GM23338 (cell line): Measurements from ENCODE around the gene SPATA31D1. TPM values are rescaled to one million over a fixed set of nuclear protein-coding genes. Genes with fewer than 3 reads are reported as not detected.

ENCODE experiments used
- ATAC-seq: fragments of 200-7000 bp; cut with Tn5 transposase; 3 replicates; pipeline ENCODE4 v1.9.1; 2020
- DNase-seq: peaks from one replicate; pipeline ENCODE4 v3.0.0-alpha.2; 2015; ENCODE audit warnings: low spot score
- H2AFZ ChIP-seq: fragments of 200-600 bp; sonication (generic); 2 replicates; pipeline ENCODE4 v1.8.0; 2016; ENCODE audit warnings: antibody characterized with exemption, mild to moderate bottlenecking, moderate library complexity
- H3F3A ChIP-seq: fragments of 200-600 bp; sonication (generic); replicated peaks from 2 replicates; pipeline ENCODE4 v1.8.0; 2017; ENCODE audit warnings: antibody characterized with exemption, mixed run types, low read depth
- H3K27ac ChIP-seq: fragments of 200-600 bp; sonication (generic); 2 replicates; pipeline ENCODE4 v1.6.1; 2016; ENCODE audit warnings: low read depth
- H3K27me3 ChIP-seq: fragments of 200-600 bp; sonication (generic); 2 replicates; pipeline ENCODE4 v1.8.0; 2016; ENCODE audit warnings: mild to moderate bottlenecking, mixed run types, moderate library complexity; ENCODE audit not compliant: insufficient read depth
- H3K36me3 ChIP-seq: fragments of 200-600 bp; sonication (generic); 2 replicates; pipeline ENCODE4 v1.8.0; 2016; ENCODE audit warnings: mild to moderate bottlenecking; ENCODE audit not compliant: insufficient read depth
- H3K4me1 ChIP-seq: fragments of 200-600 bp; sonication (generic); 2 replicates; pipeline ENCODE4 v1.8.0; 2016; ENCODE audit warnings: mild to moderate bottlenecking, moderate library complexity; ENCODE audit not compliant: insufficient read depth
- H3K4me2 ChIP-seq: fragments of 200-600 bp; sonication (generic); 2 replicates; pipeline ENCODE4 v1.7.1; 2017; ENCODE audit warnings: mixed run types
- H3K4me3 ChIP-seq: fragments of 200-600 bp; sonication (generic); 2 replicates; pipeline ENCODE4 v1.6.1; 2016; ENCODE audit warnings: mixed run types
- H3K79me2 ChIP-seq: fragments of 200-600 bp; sonication (generic); replicated peaks from 2 replicates; pipeline ENCODE4 v1.8.0; 2017; ENCODE audit warnings: mild to moderate bottlenecking; ENCODE audit not compliant: insufficient read depth
- H3K9me2 ChIP-seq: fragments of 200-600 bp; sonication (generic); 2 replicates; pipeline ENCODE4 v1.8.0; 2017; ENCODE audit not compliant: insufficient read depth
- H4K20me1 ChIP-seq: fragments of 200-600 bp; sonication (generic); replicated peaks from 2 replicates; pipeline ENCODE4 v1.8.0; 2017; ENCODE audit warnings: mild to moderate bottlenecking; ENCODE audit not compliant: insufficient read depth
- H3K27ac Mint-ChIP-seq: 2 replicates; pipeline ENCODE4 v1.8.0; 2020; ENCODE audit warnings: inconsistent platforms, mild to moderate bottlenecking, moderate library complexity, mixed read lengths
- H3K27me3 Mint-ChIP-seq: 3 replicates; pipeline ENCODE4 v1.8.0; 2022; ENCODE audit warnings: low read depth, mild to moderate bottlenecking, moderate library complexity, mixed read lengths, inconsistent platforms; ENCODE audit not compliant: insufficient read depth, poor library complexity
- H3K36me3 Mint-ChIP-seq: 3 replicates; pipeline ENCODE4 v1.8.0; 2021; ENCODE audit warnings: low read depth, mild to moderate bottlenecking, inconsistent platforms, moderate library complexity, mixed read lengths
- H3K4me1 Mint-ChIP-seq: 3 replicates; pipeline ENCODE4 v1.8.0; 2020; ENCODE audit warnings: mild to moderate bottlenecking, inconsistent platforms, mixed read lengths
- H3K4me3 Mint-ChIP-seq: 3 replicates; pipeline ENCODE4 v1.8.0; 2021; ENCODE audit warnings: moderate library complexity, mild to moderate bottlenecking, inconsistent platforms, mixed read lengths
- H3K9me3 Mint-ChIP-seq: 3 replicates; pipeline ENCODE4 v1.8.0; 2020; ENCODE audit warnings: moderate library complexity, mild to moderate bottlenecking, inconsistent platforms, mixed read lengths
- CREB1 ChIP-seq: fragments of 250-450 bp; sonication (Bioruptor Pico); IDR thresholded peaks from 2 replicates; pipeline ENCODE4 v1.5.0; 2020; ENCODE audit warnings: low read depth, mild to moderate bottlenecking, moderate library complexity
- EZH2 ChIP-seq: fragments of 200-600 bp; sonication (generic); IDR thresholded peaks from one replicate; pipeline ENCODE4 v1.8.0; 2017; ENCODE audit warnings: antibody characterized with exemption, mild to moderate bottlenecking, low read depth; ENCODE audit not compliant: unreplicated experiment
- EZH2phosphoT487 ChIP-seq: fragments of 200-600 bp; sonication (generic); IDR thresholded peaks from one replicate; pipeline ENCODE4 v1.8.1; 2018; ENCODE audit warnings: antibody characterized with exemption; ENCODE audit not compliant: unreplicated experiment
- JUNB ChIP-seq: IDR thresholded peaks from one replicate; pipeline ENCODE4 v1.6.1; 2016; ENCODE audit warnings: antibody characterized with exemption; ENCODE audit not compliant: unreplicated experiment
- NANOG ChIP-seq: IDR thresholded peaks from 2 replicates; pipeline ENCODE4 v1.6.1; 2016; ENCODE audit warnings: antibody characterized with exemption, borderline replicate concordance
- POLR2AphosphoS5 ChIP-seq: IDR thresholded peaks from 2 replicates; pipeline ENCODE4 v1.6.1; 2016; ENCODE audit warnings: antibody characterized with exemption, low read depth
- STAT1 ChIP-seq: IDR thresholded peaks from one replicate; pipeline ENCODE4 v1.6.1; 2016; ENCODE audit warnings: antibody characterized with exemption; ENCODE audit not compliant: unreplicated experiment
- ZNF114 ChIP-seq: fragments of 250-450 bp; sonication (Bioruptor Pico); IDR thresholded peaks from 2 replicates; pipeline ENCODE4 v1.5.0; 2020; ENCODE audit warnings: mild to moderate bottlenecking, moderate library complexity
- ZNF331 ChIP-seq: fragments of 250-450 bp; sonication (Bioruptor Pico); IDR thresholded peaks from 2 replicates; pipeline ENCODE4 v1.5.0; 2020; ENCODE audit warnings: low read depth, mild to moderate bottlenecking, moderate library complexity
- polyA plus RNA-seq: library from polyadenylated mRNA; unstranded; fragments of >200 nt; fragmentation: Nextera tagmentation; extraction: Ambion mirVana; gene quantifications from 2 replicates; pipeline ENCODE4 v1.2.1, GENCODE V29; 2016
- total RNA-seq: library from RNA; depleted of rRNA; stranded (reverse); fragments of >200 nt; shearing (Covaris generic); gene quantifications from 2 replicates; pipeline ENCODE4 v1.2.3, GENCODE V29; 2014
- TF ChIP-seq, protein P1 (sequence below): IDR thresholded peaks from one replicate; pipeline ENCODE4 v1.6.1; 2018; ENCODE audit warnings: antibody characterized with exemption; ENCODE audit not compliant: unreplicated experiment
- TF ChIP-seq, protein P2 (sequence below): fragments of 250-450 bp; sonication (Bioruptor Pico); IDR thresholded peaks from 2 replicates; pipeline ENCODE4 v1.5.0; 2020; ENCODE audit warnings: mild to moderate bottlenecking, moderate library complexity
- TF ChIP-seq, protein P3 (sequence below): IDR thresholded peaks from 2 replicates; pipeline ENCODE4 v1.6.1; 2016; ENCODE audit warnings: antibody characterized with exemption
- TF ChIP-seq, protein P4 (sequence below), 2 experiments: fragments of 200-600 bp in 1 of 2; sonication (generic) in 1 of 2; conservative IDR thresholded peaks; 2 replicates each; pipeline versions ENCODE4 v1.5.1 to v1.6.1; 2016 to 2017; ENCODE audit warnings: antibody characterized with exemption in 2 of 2, low read depth in 2 of 2, mild to moderate bottlenecking in 2 of 2, moderate library complexity in 1 of 2

The SPATA31D1 gene
- total and polyA plus RNA-seq, 2 experiments from 2014 or later, result not detected

DNA sequence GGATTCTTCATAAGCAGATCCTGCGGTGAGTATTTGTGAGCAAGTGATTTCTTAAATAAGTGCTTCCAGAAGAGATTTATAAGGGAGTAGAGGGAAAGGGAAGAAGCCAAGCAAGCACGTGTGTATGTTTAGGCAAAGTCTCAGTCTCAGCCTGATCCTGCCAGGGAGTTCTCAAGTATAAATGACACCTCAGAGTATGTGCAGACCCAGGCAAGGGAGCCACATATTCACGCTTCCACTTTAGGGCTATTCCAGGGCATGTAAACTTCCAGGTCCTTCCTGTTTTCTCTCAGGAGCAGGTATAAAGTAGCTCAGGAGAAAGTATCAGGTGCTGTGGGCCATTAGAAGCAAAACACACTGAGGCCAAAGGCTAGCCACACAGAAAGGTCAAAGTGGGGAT lies 22.6 kb downstream of the SPATA31D1 start:
- peaks cover 4% of the 10 kb centered on the region; the same call in 1 of the 2 replicates for H3K4me1 ChIP-seq
- no peaks in the 10 kb centered on the region for H4K20me1 ChIP-seq
- H3F3A ChIP-seq, result no peaks in the 10 kb centered on the region
- H3K9me2 ChIP-seq, result 0 out of 2 replicates have a peak, but pooled peaks cover 3% of the 10 kb centered on the region
- Mint-ChIP-seq H3K4me3 (no peak overlapping the region), H3K36me3 (peaks cover 13% of the 10 kb centered on the region), H3K9me3 (peaks cover 19% of the 10 kb centered on the region), H3K27ac (no peak overlapping the region), H3K4me1 (no peaks in the 10 kb centered on the region), H3K27me3 (no peaks in the 10 kb centered on the region)
- H3K4me2 ChIP-seq, result no peak overlapping the region
- DNase-seq (no peak), ATAC-seq (no peak)
- no peaks in the 10 kb centered on the region for H3K36me3 ChIP-seq
- H3K27ac ChIP-seq, result no peak overlapping the region
- no peaks in the 10 kb centered on the region for H3K79me2 ChIP-seq
- no peaks in the 10 kb centered on the region for H3K27me3 ChIP-seq
- H3K4me3 ChIP-seq, result no peak overlapping the region
- no peak overlapping the region for H2AFZ ChIP-seq
- TF ChIP-seq, protein P1, sequence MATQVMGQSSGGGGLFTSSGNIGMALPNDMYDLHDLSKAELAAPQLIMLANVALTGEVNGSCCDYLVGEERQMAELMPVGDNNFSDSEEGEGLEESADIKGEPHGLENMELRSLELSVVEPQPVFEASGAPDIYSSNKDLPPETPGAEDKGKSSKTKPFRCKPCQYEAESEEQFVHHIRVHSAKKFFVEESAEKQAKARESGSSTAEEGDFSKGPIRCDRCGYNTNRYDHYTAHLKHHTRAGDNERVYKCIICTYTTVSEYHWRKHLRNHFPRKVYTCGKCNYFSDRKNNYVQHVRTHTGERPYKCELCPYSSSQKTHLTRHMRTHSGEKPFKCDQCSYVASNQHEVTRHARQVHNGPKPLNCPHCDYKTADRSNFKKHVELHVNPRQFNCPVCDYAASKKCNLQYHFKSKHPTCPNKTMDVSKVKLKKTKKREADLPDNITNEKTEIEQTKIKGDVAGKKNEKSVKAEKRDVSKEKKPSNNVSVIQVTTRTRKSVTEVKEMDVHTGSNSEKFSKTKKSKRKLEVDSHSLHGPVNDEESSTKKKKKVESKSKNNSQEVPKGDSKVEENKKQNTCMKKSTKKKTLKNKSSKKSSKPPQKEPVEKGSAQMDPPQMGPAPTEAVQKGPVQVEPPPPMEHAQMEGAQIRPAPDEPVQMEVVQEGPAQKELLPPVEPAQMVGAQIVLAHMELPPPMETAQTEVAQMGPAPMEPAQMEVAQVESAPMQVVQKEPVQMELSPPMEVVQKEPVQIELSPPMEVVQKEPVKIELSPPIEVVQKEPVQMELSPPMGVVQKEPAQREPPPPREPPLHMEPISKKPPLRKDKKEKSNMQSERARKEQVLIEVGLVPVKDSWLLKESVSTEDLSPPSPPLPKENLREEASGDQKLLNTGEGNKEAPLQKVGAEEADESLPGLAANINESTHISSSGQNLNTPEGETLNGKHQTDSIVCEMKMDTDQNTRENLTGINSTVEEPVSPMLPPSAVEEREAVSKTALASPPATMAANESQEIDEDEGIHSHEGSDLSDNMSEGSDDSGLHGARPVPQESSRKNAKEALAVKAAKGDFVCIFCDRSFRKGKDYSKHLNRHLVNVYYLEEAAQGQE, result no peak
- TF ChIP-seq NANOG, result no peak
- TF ChIP-seq, protein P2, sequence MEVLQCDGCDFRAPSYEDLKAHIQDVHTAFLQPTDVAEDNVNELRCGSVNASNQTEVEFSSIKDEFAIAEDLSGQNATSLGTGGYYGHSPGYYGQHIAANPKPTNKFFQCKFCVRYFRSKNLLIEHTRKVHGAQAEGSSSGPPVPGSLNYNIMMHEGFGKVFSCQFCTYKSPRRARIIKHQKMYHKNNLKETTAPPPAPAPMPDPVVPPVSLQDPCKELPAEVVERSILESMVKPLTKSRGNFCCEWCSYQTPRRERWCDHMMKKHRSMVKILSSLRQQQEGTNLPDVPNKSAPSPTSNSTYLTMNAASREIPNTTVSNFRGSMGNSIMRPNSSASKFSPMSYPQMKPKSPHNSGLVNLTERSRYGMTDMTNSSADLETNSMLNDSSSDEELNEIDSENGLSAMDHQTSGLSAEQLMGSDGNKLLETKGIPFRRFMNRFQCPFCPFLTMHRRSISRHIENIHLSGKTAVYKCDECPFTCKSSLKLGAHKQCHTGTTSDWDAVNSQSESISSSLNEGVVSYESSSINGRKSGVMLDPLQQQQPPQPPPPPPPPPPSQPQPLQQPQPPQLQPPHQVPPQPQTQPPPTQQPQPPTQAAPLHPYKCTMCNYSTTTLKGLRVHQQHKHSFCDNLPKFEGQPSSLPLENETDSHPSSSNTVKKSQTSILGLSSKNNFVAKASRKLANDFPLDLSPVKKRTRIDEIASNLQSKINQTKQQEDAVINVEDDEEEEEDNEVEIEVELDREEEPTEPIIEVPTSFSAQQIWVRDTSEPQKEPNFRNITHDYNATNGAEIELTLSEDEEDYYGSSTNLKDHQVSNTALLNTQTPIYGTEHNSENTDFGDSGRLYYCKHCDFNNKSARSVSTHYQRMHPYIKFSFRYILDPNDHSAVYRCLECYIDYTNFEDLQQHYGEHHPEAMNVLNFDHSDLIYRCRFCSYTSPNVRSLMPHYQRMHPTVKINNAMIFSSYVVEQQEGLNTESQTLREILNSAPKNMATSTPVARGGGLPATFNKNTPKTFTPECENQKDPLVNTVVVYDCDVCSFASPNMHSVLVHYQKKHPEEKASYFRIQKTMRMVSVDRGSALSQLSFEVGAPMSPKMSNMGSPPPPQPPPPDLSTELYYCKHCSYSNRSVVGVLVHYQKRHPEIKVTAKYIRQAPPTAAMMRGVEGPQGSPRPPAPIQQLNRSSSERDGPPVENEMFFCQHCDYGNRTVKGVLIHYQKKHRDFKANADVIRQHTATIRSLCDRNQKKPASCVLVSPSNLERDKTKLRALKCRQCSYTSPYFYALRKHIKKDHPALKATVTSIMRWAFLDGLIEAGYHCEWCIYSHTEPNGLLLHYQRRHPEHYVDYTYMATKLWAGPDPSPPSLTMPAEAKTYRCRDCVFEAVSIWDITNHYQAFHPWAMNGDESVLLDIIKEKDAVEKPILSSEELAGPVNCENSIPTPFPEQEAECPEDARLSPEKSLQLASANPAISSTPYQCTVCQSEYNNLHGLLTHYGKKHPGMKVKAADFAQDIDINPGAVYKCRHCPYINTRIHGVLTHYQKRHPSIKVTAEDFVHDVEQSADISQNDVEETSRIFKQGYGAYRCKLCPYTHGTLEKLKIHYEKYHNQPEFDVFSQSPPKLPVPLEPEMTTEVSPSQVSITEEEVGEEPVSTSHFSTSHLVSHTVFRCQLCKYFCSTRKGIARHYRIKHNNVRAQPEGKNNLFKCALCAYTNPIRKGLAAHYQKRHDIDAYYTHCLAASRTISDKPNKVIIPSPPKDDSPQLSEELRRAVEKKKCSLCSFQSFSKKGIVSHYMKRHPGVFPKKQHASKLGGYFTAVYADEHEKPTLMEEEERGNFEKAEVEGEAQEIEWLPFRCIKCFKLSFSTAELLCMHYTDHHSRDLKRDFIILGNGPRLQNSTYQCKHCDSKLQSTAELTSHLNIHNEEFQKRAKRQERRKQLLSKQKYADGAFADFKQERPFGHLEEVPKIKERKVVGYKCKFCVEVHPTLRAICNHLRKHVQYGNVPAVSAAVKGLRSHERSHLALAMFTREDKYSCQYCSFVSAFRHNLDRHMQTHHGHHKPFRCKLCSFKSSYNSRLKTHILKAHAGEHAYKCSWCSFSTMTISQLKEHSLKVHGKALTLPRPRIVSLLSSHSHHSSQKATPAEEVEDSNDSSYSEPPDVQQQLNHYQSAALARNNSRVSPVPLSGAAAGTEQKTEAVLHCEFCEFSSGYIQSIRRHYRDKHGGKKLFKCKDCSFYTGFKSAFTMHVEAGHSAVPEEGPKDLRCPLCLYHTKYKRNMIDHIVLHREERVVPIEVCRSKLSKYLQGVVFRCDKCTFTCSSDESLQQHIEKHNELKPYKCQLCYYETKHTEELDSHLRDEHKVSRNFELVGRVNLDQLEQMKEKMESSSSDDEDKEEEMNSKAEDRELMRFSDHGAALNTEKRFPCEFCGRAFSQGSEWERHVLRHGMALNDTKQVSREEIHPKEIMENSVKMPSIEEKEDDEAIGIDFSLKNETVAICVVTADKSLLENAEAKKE, result no peak
- TF ChIP-seq JUNB, result no peak
- TF ChIP-seq, protein P3, sequence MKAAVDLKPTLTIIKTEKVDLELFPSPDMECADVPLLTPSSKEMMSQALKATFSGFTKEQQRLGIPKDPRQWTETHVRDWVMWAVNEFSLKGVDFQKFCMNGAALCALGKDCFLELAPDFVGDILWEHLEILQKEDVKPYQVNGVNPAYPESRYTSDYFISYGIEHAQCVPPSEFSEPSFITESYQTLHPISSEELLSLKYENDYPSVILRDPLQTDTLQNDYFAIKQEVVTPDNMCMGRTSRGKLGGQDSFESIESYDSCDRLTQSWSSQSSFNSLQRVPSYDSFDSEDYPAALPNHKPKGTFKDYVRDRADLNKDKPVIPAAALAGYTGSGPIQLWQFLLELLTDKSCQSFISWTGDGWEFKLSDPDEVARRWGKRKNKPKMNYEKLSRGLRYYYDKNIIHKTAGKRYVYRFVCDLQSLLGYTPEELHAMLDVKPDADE, result no peak
- no peak for TF ChIP-seq STAT1
- TF ChIP-seq ZNF114 (CRISPR knock-in tag), result no peak
- TF ChIP-seq EZH2, result no peak
- TF ChIP-seq ZNF331 (CRISPR knock-in tag), result no peak
- no peak for TF ChIP-seq CREB1 (CRISPR knock-in tag)
- TF ChIP-seq EZH2phosphoT487, result no peak
- no peak for TF ChIP-seq POLR2AphosphoS5
- TF ChIP-seq, protein P4, sequence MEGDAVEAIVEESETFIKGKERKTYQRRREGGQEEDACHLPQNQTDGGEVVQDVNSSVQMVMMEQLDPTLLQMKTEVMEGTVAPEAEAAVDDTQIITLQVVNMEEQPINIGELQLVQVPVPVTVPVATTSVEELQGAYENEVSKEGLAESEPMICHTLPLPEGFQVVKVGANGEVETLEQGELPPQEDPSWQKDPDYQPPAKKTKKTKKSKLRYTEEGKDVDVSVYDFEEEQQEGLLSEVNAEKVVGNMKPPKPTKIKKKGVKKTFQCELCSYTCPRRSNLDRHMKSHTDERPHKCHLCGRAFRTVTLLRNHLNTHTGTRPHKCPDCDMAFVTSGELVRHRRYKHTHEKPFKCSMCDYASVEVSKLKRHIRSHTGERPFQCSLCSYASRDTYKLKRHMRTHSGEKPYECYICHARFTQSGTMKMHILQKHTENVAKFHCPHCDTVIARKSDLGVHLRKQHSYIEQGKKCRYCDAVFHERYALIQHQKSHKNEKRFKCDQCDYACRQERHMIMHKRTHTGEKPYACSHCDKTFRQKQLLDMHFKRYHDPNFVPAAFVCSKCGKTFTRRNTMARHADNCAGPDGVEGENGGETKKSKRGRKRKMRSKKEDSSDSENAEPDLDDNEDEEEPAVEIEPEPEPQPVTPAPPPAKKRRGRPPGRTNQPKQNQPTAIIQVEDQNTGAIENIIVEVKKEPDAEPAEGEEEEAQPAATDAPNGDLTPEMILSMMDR (conservative IDR thresholded peaks at IDR 0.05; ENCODE audit: low read depth in 2 of 2), result no peak
